Measurements from ENCODE around the gene MAP7D2. TPM values are rescaled to one million over a fixed set of nuclear protein-coding genes. Genes with fewer than 3 reads are reported as not detected.
"Not testable (repeated sequence)": the region's sequence is repeated elsewhere in the genome, so short reads cannot be mapped to it uniquely, and the experiment has no call there.

The MAP7D2 gene
- total and polyA plus RNA-seq, 8 donors, result 0.31 to 1.5 (median 0.41) TPM

DNA sequence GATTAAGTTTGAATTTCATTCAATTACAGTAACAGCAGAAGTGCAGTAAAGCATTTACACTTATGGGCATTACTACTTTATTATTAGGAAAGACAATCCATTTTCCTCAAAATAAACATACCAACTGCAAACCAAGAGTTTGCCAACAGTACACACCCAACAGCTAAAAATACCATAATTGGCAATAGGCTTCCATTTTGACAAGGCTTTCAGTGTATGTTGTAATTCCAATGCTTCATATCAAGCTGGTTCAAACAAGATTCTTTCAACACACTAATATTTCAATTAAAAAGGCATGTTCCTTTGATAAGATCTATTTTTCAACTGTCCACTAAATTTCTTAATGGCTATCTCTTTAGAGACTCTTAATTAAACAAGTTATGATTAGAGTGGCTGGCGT lies 12.8 kb upstream of the MAP7D2 start:
- Histone ChIP-seq H3K27ac (no peak overlapping the region), H3K4me3 (no peak overlapping the region), H3K27me3 (no peaks in the 10 kb centered on the region), H3K9me3 (no peaks in the 10 kb centered on the region), H3K4me1 (no peaks in the 10 kb centered on the region), H3K36me3 (peaks cover 0 to 46% of the 10 kb centered on the region in 2 donors)
- intact Hi-C loops (cut with DNase I), result loop anchor here in 1 of 2 donors (10.0 kb wide), 1 partner anchor 215 kb away; no protein-coding TSS in a partner anchor
- peak; percentile 27 for ATAC-seq
- DNase-seq, result no peak
- TF ChIP-seq, protein P1, sequence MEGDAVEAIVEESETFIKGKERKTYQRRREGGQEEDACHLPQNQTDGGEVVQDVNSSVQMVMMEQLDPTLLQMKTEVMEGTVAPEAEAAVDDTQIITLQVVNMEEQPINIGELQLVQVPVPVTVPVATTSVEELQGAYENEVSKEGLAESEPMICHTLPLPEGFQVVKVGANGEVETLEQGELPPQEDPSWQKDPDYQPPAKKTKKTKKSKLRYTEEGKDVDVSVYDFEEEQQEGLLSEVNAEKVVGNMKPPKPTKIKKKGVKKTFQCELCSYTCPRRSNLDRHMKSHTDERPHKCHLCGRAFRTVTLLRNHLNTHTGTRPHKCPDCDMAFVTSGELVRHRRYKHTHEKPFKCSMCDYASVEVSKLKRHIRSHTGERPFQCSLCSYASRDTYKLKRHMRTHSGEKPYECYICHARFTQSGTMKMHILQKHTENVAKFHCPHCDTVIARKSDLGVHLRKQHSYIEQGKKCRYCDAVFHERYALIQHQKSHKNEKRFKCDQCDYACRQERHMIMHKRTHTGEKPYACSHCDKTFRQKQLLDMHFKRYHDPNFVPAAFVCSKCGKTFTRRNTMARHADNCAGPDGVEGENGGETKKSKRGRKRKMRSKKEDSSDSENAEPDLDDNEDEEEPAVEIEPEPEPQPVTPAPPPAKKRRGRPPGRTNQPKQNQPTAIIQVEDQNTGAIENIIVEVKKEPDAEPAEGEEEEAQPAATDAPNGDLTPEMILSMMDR (IDR thresholded peaks at IDR 0.05), result no peak

DNA sequence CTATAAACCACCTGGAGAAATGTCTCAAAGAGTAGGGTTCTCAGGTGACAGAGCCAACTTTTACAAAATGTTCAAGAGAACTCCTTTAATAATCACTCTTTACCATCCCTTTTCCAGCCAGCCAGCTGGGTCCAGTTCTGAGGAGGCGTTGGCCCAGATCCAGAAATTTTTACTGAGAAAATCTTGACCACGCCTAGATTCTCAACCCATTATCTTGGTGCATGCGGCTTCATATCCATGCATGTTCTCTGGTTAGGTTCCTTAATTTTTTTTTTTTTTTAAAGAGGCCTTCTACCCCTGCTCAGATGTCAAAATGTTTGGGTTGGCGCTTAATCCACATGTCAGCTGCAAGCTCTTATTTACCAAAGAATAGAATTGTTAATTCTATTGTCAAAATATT lies 12.0 kb upstream of the MAP7D2 start:
- ATAC-seq (no peak), DNase-seq (no peak)
- TF ChIP-seq, protein P1 (IDR thresholded peaks at IDR 0.05), result no peak
- H3K9me3 ChIP-seq, result no peaks in the 10 kb centered on the region
- H3K27me3 ChIP-seq, result no peaks in the 10 kb centered on the region
- H3K4me1 ChIP-seq, result no peaks in the 10 kb centered on the region
- peaks cover 0 to 37% of the 10 kb centered on the region in 2 donors for H3K36me3 ChIP-seq
- intact Hi-C loops (cut with DNase I), result loop anchor here in 1 of 2 donors (10.0 kb wide), 1 partner anchor 214 kb away; no protein-coding TSS in a partner anchor
- H3K4me3 ChIP-seq, result no peak overlapping the region
- H3K27ac ChIP-seq, result no peak overlapping the region

DNA sequence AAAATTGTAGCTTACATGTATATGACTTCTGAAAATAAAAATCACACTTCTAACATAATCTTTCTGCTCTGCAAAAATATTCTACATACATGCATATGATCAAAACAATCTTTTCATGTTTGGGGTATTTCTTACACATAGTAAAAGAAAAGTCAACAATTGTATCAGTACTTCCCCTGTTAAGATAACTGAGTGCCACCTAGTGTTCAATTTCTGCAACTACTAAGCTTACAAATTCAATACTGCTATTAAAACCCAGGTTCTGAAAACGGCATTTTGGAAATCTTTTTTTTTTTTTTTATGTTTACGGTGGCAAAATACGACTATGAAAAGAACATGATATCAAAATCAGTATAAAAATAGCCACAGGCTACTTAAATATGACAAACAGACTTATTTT lies 10.7 kb upstream of the MAP7D2 start:
- H3K27ac ChIP-seq, DNase-seq, H3K4me3 ChIP-seq, H3K4me1 ChIP-seq, H3K9me3 ChIP-seq, H3K27me3 ChIP-seq: not testable (repeated sequence)
- ATAC-seq, result peak; percentile 83
- peaks cover 0 to 29% of the 10 kb centered on the region in 2 donors for H3K36me3 ChIP-seq
- TF ChIP-seq, protein P1 (IDR thresholded peaks at IDR 0.05), result peak; percentile 25 to 33
- intact Hi-C loops (cut with DNase I), result loop anchor here in 1 of 2 donors (10.0 kb wide), 1 partner anchor 213 kb away; no protein-coding TSS in a partner anchor

DNA sequence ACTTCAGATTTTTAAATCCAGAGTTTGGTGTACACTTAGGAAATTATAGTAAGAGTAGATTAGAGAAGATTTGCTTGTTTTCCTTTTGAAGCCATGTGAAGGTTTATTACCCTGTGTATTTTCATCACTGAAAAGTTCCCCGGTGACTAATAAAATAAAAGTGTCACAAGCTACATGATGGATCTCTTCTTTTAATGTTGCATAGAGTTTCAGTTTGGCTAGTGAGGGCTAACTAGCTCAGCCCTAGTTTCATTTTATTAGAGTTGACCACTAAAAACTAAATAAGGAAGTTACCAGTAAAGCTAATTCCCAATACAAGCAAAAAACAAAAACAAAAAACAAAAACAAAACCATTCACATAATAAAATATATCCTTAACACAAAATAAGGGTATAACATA lies 10.1 kb upstream of the MAP7D2 start:
- ATAC-seq, H3K27ac ChIP-seq, H3K4me3 ChIP-seq, H3K4me1 ChIP-seq, H3K27me3 ChIP-seq, H3K9me3 ChIP-seq, DNase-seq: not testable (repeated sequence)
- peaks cover 0 to 27% of the 10 kb centered on the region in 2 donors for H3K36me3 ChIP-seq
- intact Hi-C loops (cut with DNase I), result loop anchor here in 1 of 2 donors (10.0 kb wide), 1 partner anchor 212 kb away; no protein-coding TSS in a partner anchor

DNA sequence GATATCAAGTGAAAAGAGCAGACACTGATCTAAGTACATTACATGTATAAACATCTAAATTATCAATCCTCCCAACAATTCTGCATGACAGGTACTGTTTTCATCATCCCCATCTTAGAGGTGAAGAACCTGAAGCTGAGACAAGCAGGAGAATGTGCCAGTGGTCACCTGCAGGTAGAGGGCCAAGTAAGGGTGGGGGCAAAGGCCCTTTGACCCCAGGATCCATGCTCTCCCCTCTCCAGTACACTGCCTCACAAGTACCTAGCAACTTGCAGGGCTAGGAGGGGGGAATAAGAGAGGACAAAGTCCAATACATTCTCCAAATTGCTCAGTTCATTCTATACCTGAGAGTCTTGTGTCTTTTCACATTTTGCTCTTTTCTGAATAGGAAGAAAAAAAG lies 8.3 kb upstream of the MAP7D2 start:
- Histone ChIP-seq H3K4me1 (no peaks in the 10 kb centered on the region), H3K27me3 (no peaks in the 10 kb centered on the region), H3K4me3 (no peak overlapping the region), H3K36me3 (peaks cover 0 to 9% of the 10 kb centered on the region in 2 donors), H3K9me3 (no peaks in the 10 kb centered on the region), H3K27ac (no peak overlapping the region)
- TF ChIP-seq, protein P1 (IDR thresholded peaks at IDR 0.05), result no peak
- DNase-seq (no peak), ATAC-seq (no peak)
- intact Hi-C loops (cut with DNase I), result loop anchor here in 1 of 2 donors (10.0 kb wide), 1 partner anchor 210 kb away; no protein-coding TSS in a partner anchor

Data from left lung (tissue), 10 donors.